GM21423 (cell line): ENCODE data around the gene SHD.
A peak's percentile ranks its signal among the peaks of the same experiment; 100 is the strongest.
"Not testable (repeated sequence)": the region's sequence is repeated elsewhere in the genome, so short reads cannot be mapped to it uniquely, and the experiment has no call there.

Experiments used
- ATAC-seq: cut with Tn5 transposase; IDR thresholded peaks from one replicate; pipeline ENCODE4 v1.9.1; 2021; ENCODE audit warnings: mild to moderate bottlenecking, moderate library complexity; ENCODE audit not compliant: unreplicated experiment

The SHD gene

DNA sequence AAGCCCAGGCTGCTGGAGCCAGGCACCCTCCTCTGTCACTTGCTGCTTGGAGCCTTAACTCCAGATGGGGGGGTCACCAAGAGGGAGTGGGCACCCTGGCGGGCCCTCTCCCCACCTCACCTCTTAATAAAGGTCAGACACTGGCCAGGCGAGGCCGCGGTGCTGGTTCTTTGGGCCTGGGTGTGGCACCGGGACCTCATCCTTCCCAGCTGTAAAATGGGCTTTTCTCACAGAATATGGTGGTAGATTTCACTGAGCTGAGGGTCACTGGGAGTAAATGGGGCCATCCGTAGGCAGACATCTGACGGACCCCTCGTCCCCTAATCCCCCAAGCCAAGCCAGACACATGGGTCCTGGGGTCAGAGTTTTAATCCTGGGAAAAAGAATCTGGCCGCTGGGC, 44.6 kb downstream of the SHD start:
- ATAC-seq = no peak

DNA sequence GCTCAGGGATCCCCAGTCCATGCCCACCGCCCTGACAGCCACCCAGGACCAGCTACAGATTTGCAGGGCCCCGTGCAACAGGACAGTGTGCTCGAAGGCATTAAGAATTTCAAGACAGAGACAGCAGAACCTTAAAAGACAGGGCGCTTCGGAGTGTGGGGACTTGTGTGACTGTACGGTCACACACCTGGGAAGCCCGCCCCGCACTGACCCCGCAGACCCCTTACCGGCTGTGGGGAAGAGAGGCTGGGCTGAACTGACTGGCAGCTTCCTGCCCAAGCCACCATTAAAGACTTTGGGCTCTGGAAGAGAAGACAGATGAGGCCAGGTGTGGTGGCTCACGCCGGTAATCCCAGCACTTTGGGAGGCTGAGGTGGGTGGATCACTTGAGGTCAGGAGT, 45.2 kb downstream of the SHD start:
- no peak for ATAC-seq

- ATAC-seq = no peak
Observed at GRCh38 chr19:4326215-4326836, 47.3 kb downstream of the SHD start.

GRCh38 chr19:4326837-4327251, 47.8 kb downstream of the SHD start:
- ATAC-seq = no peak

DNA sequence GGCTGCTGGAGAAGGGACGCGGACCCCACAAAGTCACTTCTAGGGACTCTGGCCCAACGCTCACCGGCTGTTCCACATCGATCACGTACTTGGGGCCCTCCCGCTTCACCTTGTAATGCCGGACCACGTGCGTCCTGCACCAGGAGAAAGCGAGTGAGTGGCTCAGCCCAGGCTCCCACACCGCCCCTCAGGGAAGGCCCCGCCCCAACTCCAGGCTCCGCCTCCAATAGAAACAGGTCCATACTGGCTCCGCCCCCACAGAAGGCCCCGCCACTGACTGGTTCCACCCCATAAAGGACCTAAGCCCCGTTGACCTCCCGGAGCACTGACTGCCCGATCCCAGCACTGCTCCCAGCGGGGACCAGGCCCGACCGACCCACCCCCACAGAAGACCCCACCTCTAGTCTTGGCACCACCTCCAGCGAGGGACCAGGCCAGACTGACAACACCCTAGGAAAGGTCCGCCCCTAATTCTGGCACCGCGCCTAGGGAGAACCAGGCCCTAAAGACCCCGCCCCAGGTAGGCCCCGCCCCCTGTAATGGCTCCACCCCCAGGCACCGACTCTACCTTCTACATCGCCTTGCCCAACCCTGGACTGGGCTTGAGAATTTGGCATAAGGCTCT, 48.3 kb downstream of the SHD start:
- ATAC-seq = no peak

GRCh38 chr19:4327877-4328242, 48.8 kb downstream of the SHD start:
- ATAC-seq = no peak

- ATAC-seq = peak; percentile 79
Observed at GRCh38 chr19:4328243-4328990, 49.4 kb downstream of the SHD start.

DNA sequence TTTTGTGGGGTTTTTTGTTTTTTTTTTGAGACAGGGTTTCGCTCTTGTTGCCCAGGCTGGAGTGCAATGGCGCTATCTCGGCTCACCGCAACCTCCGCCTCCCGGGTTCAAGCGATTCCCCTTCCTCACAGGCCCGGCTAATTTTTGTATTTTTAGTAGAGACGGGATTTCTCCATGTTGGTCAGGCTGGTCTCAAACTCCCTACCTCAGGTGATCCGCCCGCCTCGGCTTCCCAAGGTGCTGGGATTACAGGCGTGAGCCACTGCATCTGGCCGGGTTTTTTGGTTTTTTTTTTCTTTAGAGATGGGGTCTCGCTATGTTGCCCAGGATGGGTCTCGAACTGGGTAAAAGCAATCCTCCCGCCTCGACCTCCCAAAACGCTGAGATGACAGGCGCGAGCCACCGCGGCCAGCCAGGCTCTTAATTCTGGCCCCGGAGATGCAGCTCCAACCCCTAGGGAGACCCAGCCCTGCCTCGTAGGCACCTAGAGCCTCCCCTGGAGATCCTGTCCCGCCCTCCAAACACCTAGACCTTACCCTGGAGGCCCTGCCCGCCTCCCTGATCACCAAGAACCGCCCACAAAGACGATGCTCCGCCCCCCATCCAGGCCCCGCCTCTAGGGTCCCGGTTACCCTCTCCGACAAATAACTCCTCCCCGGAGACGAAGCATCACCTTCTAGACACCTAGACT, 50.1 kb downstream of the SHD start:
- not testable (repeated sequence) for ATAC-seq

DNA sequence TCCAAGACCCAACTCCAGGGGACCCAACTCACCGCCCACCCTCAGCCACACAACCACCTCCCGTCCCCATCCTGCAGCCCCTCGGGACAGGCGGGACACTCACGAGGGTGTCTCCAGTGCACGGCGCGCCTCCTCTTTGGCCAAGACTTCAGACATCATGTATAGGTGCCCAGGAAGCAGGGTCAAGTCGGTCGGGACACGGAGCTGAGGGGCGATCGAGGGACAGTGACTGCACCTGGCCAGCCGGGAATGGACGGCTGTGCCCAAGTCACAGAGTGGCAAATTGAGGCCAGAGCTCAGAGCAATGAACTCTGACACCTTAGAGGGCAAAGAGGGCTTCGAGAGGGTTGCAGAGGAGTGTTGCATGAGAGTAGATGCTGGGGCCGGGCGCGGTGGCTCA, 50.8 kb downstream of the SHD start:
- ATAC-seq = no peak

DNA sequence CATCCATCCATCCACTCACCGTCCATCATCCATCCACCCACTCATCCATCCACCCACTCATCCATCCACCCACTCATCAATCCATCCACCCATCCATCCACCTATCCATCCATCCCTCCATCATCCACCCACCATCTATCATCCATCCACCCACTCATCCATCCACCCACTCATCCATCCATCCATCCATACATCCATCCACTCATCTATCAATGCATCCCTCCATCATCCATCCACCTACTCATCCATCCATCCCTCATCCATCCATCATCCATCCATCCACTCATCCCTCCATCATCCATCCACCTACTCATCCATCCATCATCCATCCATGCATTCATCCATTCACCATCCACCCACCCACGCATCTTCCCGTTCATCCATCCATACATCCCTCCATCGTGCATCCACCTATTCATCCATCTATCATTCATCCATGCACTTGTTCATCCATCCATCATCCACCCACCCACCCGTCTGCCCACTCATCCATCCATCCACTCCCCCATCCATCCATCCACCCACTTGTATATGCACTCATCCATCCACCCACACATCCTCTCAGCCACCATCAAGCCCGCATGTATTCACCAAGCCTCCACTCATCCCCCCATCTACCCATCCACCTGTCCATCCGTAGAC, 56.0 kb downstream of the SHD start:
- no peak for ATAC-seq

DNA sequence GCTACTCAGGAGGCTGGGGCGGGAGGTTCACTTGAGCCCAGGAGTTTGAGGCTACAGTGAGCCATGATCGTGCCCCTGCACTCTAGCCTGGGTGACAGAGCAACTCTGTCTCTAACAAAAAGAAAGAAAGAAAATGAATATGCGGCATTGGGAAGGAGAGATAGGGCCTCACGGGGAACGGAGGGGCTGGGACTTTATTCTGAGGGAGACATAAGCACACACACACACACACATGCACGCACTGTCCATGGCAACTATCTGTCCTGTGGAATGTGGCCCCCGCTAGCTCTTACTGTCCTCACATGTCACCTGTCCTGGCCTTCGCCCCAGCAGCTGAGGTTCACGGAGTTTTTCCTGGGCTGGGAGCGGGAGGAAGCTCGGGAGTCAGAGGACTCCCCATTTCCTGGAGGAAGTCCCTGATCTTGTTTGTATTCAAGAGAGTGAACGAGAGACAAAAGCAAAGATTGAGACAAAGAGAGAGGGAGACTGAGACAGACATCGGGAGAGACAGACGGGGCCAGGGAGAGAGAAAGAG, 58.9 kb downstream of the SHD start:
- no peak for ATAC-seq

DNA sequence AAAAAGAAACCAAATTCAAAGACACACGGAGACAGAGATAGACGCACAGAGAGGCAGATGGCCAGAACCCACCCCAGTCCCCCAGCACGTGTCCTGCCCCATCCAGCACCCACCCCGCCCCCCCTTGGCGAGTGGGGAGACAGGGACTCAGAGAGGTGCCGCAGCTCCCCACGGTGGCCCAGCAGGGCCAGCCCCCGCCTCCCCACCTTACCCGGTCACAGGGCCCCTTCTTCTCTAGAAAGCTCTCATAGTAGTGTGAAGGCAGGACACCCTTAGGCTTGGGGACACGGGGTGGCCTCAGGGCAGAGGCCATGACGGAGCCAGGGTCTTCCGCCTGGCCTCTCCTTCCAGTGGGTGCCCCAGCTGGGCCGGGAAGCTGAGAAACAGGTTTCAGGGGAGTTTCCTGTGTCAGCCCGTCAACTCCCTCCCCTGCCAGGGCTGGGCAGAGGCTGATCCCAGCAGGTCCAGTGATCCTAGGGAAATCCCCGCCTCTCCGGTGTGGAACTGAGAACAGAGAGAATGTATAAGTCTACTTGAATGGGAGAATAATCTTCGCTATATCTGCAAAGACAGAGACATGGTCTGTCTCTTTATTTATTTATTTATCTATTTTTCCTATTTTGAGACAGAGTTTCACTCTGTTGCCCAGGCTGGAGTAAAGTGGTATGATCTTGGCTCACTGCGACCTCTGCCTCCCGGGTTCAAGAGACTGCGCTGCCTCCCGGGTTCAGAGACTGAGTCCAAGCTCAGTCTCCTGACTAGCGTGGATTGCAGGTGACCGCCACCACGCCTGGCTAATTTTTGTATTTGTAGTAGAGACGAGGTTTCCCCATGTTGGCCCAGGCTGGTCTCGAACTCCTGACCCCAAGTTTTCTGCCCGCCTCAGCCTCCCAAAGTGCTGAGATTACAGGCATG, 59.6 kb downstream of the SHD start, which contains the start of gene STAP2:
Gene STAP2, minus strand, starts transcription at position 387 of the 915 bp plus-strand sequence. Its CDS starts 74 bp downstream, at position 313.
- no peak for ATAC-seq
